ENCODE data around the gene BRD9.
"Not testable (repeated sequence)": the region's sequence is repeated elsewhere in the genome, so short reads cannot be mapped to it uniquely, and the experiment has no call there.

Gene BRD9

DNA sequence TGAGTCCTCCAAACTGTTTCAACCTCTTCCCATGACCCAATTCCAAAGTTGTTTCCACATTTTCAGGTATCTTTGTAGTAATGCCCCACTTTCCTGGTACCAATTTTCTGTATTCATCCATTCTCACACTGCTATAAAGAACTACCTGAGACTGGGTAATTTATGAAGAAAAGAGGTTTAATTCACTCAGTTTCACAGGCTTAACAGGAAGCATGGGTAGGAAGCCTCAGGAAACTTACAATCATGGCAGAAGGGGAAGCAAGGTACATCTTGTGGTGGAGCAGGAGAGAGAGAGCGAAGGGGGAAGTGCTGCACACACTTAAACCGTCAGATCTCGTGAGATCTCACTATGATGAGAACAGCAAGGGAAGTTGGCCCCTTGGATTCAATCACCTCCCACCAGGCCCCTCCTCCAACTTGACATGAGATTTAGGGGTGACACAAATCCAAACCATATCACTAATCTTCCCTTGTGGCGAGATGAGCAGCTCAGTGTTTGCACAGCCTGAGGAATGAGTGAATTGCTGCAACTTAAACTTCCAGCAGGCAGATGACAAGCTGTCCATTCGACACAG, 43.0 kb upstream of the BRD9 start:
- Mint-ChIP-seq H3K4me1 (no peaks in the 10 kb centered on the region), H3K36me3 (ENCODE audit: low read depth) (no peaks in the 10 kb centered on the region), H3K4me3 (no peak overlapping the region), H3K27me3 (ENCODE audit: low read depth) (peaks cover 28% of the 10 kb centered on the region), H3K9me3 (peaks cover 6% of the 10 kb centered on the region), H3K27ac (no peak overlapping the region)
- TF ChIP-seq CTCF (IDR thresholded peaks at IDR 0.05; ENCODE audit: unreplicated experiment in 3 of 3), result no peak

DNA sequence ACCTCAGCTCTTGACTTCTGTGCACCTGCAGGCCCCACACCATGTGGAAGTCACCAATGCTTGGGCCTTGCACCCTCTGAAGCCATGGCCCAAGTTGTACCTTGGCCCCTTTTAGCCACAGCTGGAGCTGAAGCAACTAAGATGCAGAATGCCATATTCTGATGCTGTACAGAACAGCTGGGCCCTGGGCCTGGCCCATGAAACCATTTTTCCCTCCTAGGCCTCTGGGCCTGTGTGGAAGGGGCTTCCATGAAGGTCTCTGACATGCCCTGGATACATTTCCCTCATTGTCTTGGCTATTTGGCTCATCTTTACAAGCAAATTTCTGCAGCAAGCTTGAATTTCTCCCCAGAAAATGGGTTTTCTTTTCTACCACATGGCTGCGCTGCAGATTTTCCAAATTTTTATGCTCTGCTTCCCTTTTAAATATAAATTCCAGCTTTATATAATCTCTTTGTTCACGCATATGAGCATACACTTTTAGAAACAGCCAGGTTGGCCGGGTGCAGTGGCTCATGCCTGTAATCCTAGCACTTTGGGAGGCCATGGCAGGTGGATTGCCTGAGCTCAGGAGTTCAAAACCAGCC, 41.9 kb upstream of the BRD9 start:
- not testable (repeated sequence) for H3K4me3 Mint-ChIP-seq; H3K9me3 Mint-ChIP-seq; H3K36me3 Mint-ChIP-seq (ENCODE audit: low read depth); H3K4me1 Mint-ChIP-seq; H3K27ac Mint-ChIP-seq
- peaks cover 35% of the 10 kb centered on the region for H3K27me3 Mint-ChIP-seq (ENCODE audit: low read depth)

DNA sequence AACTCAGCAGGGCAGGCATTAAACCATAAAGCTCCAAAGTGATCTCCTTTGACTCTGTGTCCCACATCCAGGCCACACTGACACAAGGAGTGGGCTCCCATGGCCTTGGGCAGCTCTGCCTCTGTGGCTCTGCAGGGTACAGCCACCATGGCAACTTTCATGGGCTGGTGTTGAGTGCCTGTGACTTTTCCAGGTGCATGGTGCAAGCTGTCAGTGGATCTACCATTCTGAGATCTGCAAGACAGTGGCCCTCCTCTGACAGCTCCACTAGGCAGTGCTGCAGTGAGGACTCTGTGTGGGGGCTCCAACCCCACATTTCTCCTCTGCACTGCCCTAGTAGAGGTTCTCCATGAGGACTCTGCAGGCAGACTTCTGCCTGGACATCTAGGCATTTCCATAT, 41.4 kb upstream of the BRD9 start:
- not testable (repeated sequence) for H3K4me3 Mint-ChIP-seq, H3K9me3 Mint-ChIP-seq, H3K4me1 Mint-ChIP-seq

GRCh38 chr5:933251-933861, 40.8 kb upstream of the BRD9 start:
- H3K9me3 Mint-ChIP-seq, result peaks cover 6% of the 10 kb centered on the region
- no peak for TF ChIP-seq CTCF (IDR thresholded peaks at IDR 0.05; ENCODE audit: unreplicated experiment in 3 of 3)
- peaks cover 35% of the 10 kb centered on the region for H3K27me3 Mint-ChIP-seq (ENCODE audit: low read depth)
- H3K36me3 Mint-ChIP-seq (ENCODE audit: low read depth), result no peaks in the 10 kb centered on the region
- no peaks in the 10 kb centered on the region for H3K4me1 Mint-ChIP-seq
- H3K27ac Mint-ChIP-seq, result no peak overlapping the region
- no peak overlapping the region for H3K4me3 Mint-ChIP-seq

More for the DNA sequence above, 41.4 kb upstream of the BRD9 start:
- H3K36me3 Mint-ChIP-seq (ENCODE audit: low read depth); H3K27ac Mint-ChIP-seq: not testable (repeated sequence)
- peaks cover 35% of the 10 kb centered on the region for H3K27me3 Mint-ChIP-seq (ENCODE audit: low read depth)

GRCh38 chr5:932628-933250, 40.1 kb upstream of the BRD9 start:
- H3K4me3 Mint-ChIP-seq, result no peak overlapping the region
- no peaks in the 10 kb centered on the region for H3K4me1 Mint-ChIP-seq
- H3K36me3 Mint-ChIP-seq (ENCODE audit: low read depth), result no peaks in the 10 kb centered on the region
- TF ChIP-seq CTCF (IDR thresholded peaks at IDR 0.05; ENCODE audit: unreplicated experiment in 3 of 3), result no peak
- peaks cover 41% of the 10 kb centered on the region for H3K27me3 Mint-ChIP-seq (ENCODE audit: low read depth)
- H3K9me3 Mint-ChIP-seq, result peaks cover 6% of the 10 kb centered on the region
- H3K27ac Mint-ChIP-seq, result no peak overlapping the region

- Mint-ChIP-seq H3K4me3 (no peak overlapping the region), H3K27ac (no peak overlapping the region), H3K9me3 (peaks cover 6% of the 10 kb centered on the region), H3K4me1 (no peaks in the 10 kb centered on the region), H3K27me3 (ENCODE audit: low read depth) (peaks cover 47% of the 10 kb centered on the region), H3K36me3 (ENCODE audit: low read depth) (no peaks in the 10 kb centered on the region)
- TF ChIP-seq CTCF (IDR thresholded peaks at IDR 0.05; ENCODE audit: unreplicated experiment in 3 of 3), result no peak
Observed at GRCh38 chr5:932151-932627, 39.6 kb upstream of the BRD9 start.
